Liver (tissue), 3 donors: ENCODE data around the gene KIF26B.

ENCODE experiments used
- CTCF ChIP-seq: fragments of 150-350 bp; IDR thresholded peaks from 2 replicates; pipeline ENCODE4 v1.5.1; 2017; ENCODE audit warnings: improper control_type of control experiment, low read depth, low read length; ENCODE audit not compliant: missing input control
- EGR1 ChIP-seq, 2 donors: IDR thresholded peaks; 2 replicates each; pipeline ENCODE4 v1.6.1; 2016 to 2018; ENCODE audit warnings: antibody characterized with exemption in 2 of 2, low read depth in 2 of 2
- SP1 ChIP-seq: IDR thresholded peaks from 2 replicates; pipeline ENCODE4 v1.6.1; 2018; ENCODE audit warnings: antibody characterized with exemption, mild to moderate bottlenecking
- donor health status: healthy.
- donor health status: healthy.

DNA sequence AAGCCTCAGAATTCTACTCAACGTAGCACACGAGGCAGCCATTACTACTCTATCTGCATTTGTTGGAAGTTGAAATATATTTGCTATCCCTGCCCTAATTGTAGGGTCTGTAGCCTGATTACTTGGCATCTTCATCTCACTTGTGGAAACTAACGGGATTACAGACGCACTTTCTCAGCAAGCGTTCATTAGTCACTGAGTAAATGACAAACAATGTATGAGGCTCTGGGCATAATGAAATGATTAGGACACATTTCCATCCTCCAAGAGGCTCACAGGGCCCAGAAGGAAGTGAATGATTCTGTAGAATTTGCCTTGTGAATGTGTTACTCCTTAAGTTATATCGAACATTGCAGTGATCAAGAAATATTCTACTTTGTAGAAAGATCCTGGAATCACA lies 78.1 kb downstream of the KIF26B start:
- TF ChIP-seq CTCF = no peak
- TF ChIP-seq SP1 = no peak
- no peak for TF ChIP-seq EGR1 (IDR thresholded peaks at IDR 0.05; ENCODE audit: low read depth in 2 of 2)
